ENCODE data around the gene ANKRD33B. TPM values are rescaled to one million over a fixed set of nuclear protein-coding genes. Genes with fewer than 3 reads are reported as not detected.

The ANKRD33B gene
- total and polyA plus RNA-seq, 2 experiments from 2014 or later: 2.9 to 15.4 TPM

GRCh38 chr5:10559151-10559550 lies 4.7 kb upstream of the ANKRD33B start (continued):
- no peak for TF ChIP-seq REST (IDR thresholded peaks at IDR 0.05; ENCODE audit: unreplicated experiment)
- no peak for TF ChIP-seq POLR2AphosphoS5 (IDR thresholded peaks at IDR 0.05; ENCODE audit: low read depth)
- TF ChIP-seq CTCF (conservative IDR thresholded peaks at IDR 0.05; ENCODE audit: low read depth in 2 of 2): no peak
- TF ChIP-seq ZNF114 (CRISPR knock-in tag; IDR thresholded peaks at IDR 0.05): no peak
- no peak for TF ChIP-seq ZNF331 (CRISPR knock-in tag; IDR thresholded peaks at IDR 0.05; ENCODE audit: low read depth)
- TF ChIP-seq STAT1 (IDR thresholded peaks at IDR 0.05; ENCODE audit: unreplicated experiment): no peak
- no peak for TF ChIP-seq NANOG (IDR thresholded peaks at IDR 0.05; ENCODE audit: borderline replicate concordance)
- TF ChIP-seq JUNB (IDR thresholded peaks at IDR 0.05; ENCODE audit: unreplicated experiment): no peak
- no peak for TF ChIP-seq ETS1 (IDR thresholded peaks at IDR 0.05)

- Histone ChIP-seq H3F3A (replicated peaks; ENCODE audit: low read depth) (0 out of 2 replicates have a peak, but pooled peaks cover 6% of the 10 kb centered on the region), H2AFZ (no peak overlapping the region), H3K79me2 (replicated peaks; ENCODE audit: insufficient read depth) (no peaks in the 10 kb centered on the region), H3K27ac (ENCODE audit: low read depth) (no peak overlapping the region), H3K4me2 (no peak overlapping the region), H3K36me3 (ENCODE audit: insufficient read depth) (no peaks in the 10 kb centered on the region), H3K27me3 (ENCODE audit: insufficient read depth) (peaks cover 49% of the 10 kb centered on the region), H4K20me1 (replicated peaks; ENCODE audit: insufficient read depth) (no peaks in the 10 kb centered on the region), H3K4me3 (no peak overlapping the region), H3K9me2 (ENCODE audit: insufficient read depth) (no peaks in the 10 kb centered on the region), H3K4me1 (ENCODE audit: insufficient read depth) (peaks cover 6% of the 10 kb centered on the region; the same call in 1 of the 2 replicates)
- no peaks in the 10 kb centered on the region for H3K9me3 Mint-ChIP-seq
- H3K4me1 Mint-ChIP-seq: no peaks in the 10 kb centered on the region; the same call in 2 of the 3 replicates
- H3K27me3 Mint-ChIP-seq (ENCODE audit: insufficient read depth, low read depth, poor library complexity): peaks cover 36% of the 10 kb centered on the region
- H3K4me3 Mint-ChIP-seq: no peak overlapping the region
- H3K27ac Mint-ChIP-seq: no peak overlapping the region
- DNase-seq (ENCODE audit: low spot score): no peak
- H3K36me3 Mint-ChIP-seq (ENCODE audit: low read depth): no peaks in the 10 kb centered on the region; the same call in 2 of the 3 replicates
- ATAC-seq: no peak
- TF ChIP-seq EZH2phosphoT487 (IDR thresholded peaks at IDR 0.05; ENCODE audit: unreplicated experiment): no peak
- no peak for TF ChIP-seq ETS1 (IDR thresholded peaks at IDR 0.05)
- TF ChIP-seq ZNF462 (CRISPR knock-in tag; IDR thresholded peaks at IDR 0.05): no peak
- no peak for TF ChIP-seq POLR2AphosphoS5 (IDR thresholded peaks at IDR 0.05; ENCODE audit: low read depth)
- TF ChIP-seq STAT1 (IDR thresholded peaks at IDR 0.05; ENCODE audit: unreplicated experiment): no peak
- no peak for TF ChIP-seq ZNF114 (CRISPR knock-in tag; IDR thresholded peaks at IDR 0.05)
- TF ChIP-seq ZNF331 (CRISPR knock-in tag; IDR thresholded peaks at IDR 0.05; ENCODE audit: low read depth): no peak
These were observed 4.0 kb upstream of the ANKRD33B start for GRCh38 chr5:10559871-10560270.

Measured in GM23338 (cell line).